ENCODE data around the gene ARMH3.

The ARMH3 gene

DNA sequence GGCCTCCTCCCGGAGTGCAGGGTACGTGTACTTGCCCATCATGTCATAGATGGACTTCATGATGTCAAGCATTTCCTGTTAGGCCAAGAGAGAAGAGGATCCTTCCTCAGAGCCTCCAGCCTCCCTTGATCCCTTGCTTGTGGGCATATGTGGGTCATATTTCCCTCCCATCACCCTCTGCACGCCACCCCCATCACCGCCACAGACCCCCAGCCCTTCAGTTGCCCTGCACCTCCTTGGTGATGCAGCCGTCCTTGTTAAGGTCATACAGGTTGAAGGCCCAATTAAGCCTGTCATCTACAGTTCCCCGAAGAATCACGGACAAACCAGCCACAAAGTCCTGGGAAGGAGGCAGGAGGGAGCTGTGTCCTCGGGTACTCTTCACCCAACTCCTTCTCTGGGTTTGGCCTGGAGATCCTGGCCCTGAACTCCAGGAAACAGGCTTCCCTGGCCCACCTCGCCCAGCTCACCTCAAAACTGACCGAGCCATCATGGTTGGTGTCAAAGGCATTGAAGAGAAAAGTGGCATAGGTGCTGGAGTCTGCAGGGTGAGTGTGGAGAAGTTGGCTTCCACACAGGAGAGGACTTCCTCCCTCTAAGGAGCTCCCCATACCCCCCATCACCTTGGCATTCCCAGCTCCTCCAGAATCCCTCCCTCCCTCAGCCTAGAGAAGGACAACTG lies 227.9 kb downstream of the ARMH3 start:
- no peak for DNase-seq

DNA sequence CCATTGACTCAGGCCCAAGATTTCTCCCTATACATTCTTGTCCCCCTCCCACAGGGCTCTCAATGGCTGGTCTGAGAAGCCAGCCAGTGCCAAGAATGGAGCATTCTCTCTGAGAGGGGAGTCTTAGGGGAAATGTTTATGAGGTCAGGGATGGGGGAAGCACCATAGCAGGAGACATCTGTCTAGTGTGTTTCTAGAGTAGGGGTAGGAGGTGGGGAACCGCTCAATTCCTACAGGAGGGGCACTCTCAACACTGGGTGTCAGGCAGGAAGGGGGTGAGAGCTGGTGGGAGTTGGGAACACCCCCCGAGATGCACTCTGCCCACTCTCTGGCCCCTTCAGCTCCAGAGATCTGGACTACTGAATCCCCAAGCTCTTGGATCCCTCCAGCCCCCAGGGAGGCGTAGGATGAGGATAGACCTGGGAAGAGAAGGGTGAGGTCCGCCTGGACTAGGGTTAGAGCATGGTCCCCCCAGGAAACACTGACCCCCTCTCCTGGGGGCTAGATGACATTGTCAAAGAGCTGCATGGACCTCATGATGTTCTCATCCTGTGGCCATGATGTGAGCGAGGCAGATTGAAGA lies 229.0 kb downstream of the ARMH3 start:
- DNase-seq: no peak

DNA sequence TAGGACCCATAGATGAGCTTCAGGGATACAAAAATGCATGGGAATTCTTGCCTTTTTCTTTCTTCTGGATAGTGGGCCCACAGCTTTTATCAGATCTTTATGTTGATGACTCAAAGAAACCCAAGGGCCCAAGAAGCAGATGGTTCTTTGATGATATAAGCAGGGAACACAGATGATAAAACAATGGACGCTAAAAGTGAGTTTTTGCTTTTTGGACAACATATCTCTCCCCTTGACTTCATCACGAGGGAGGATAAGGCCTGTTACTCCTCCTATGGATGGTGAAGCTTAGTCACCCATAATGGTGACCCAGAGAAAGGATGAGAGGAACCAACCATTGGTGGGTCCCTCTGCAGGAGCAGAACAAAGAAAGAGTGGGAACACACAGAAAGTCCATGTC lies 231.2 kb downstream of the ARMH3 start:
- DNase-seq: no peak

DNA sequence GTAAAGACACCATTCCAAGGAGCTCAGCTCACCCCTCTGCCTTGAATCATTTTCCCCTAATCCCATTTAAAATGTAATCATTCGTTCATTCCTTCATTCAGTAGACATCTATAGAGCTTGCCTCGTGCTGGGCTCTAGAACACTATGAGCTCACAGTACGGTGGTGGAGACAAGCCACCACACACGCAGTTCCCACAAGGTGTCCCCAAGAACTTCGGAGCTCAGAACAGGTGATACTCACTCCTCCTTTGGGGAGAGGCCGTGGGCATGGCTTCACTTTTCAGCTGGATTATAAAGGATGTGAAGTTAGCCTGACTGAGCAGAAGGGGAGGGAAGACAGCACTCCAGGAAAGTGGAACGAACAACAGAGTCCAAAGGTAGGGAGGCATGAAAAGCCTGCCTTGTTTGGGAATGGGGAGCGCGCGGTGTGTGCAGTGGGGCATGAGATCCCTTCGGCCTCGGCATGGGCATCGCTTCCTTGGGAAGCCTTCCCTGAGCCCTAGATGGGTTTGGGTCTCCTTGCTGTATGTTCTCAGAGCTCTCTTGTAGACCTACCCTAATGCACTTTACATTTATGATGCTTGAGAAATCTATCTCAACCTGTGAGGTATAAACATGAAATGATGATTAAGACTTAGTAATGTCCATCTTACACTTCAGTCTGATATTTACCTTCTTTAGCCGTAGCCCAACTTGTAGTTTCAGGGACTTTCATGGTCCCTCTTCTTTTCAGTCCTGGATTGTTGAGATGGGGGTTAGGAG lies 236.9 kb downstream of the ARMH3 start:
- no peak for DNase-seq

DNA sequence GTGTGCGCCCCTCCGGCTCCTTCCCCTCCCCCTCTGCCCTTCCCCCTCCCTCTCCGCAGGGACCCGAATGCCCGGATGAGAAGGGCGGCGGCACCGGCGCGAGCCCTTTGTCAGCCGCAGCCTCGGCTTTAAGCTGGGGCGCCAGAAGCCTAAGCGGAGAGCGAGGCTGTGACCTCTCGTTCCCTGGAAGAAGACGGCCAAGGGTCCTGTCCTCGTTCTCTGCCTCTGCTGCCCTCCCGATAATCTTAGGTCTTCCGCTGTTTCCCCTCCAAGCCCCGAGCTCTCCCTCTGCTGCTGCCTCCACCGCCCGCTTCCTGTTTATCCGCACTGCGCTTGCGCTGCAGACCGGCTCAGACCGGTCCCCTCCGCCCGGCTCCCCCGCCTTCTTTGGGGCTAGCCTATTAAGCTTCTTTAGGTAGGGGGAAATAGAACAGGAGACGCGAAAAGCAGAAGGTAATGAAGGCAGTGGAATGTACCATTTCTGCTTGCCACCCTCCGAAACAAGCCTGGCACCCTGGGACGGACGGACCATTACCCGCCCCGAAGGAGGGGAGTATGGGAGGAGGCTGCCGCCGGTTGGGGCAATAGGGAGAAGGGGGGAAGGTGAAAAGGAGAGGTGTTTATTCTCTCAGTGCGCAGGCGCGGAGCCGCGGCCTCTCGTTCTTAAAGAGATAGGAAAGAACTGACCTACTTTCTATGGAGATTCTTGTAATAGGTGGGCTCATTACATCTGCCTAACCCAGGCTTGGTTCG lies 237.7 kb downstream of the ARMH3 start, which contains the start of gene OGA:
Gene OGA (minus strand): TSS at position 326 of the 753 bp plus-strand sequence. CDS start 422 bp downstream, outside the sequence.
- DNase-seq: peak; percentile 98 to 100 (median 99)

DNA sequence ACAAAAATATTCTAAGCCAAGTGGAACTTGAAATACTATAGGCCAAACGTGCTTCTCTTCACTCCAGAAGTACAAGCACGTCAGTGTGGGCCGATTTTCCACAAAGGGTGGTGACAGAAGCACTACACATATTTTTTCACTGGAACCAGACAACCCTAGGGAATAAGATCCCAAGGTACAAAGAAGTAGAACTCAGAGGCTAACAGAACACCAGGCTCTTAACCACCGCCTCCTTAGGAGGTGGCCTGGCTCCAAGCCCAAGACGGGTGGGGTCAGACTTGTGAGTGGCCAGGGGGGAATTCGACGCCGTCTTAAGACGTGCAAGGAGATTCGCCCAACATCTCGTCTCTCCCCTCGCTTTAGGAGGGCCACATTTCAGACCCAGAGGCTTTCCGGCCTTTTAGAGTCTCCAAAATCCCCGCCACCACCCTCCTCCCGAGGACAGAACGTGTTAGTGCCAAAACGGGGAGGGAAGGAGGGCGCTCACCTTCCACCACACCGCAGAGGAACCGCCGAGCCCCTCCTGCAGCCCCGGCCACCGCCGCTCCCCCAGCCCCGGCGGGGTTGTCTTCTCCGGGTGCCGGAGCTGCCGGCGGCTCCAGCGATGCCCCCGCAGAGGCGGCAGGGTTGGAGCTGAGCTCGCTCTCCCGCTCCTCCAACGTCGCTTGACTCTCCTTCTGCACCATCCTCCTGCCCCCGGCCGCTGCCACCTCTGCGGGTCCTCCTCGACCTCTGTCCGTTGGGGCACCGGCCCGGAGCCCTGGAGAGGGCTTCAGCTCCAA lies 238.4 kb downstream of the ARMH3 start:
- peak in 3 of 6 experiments; percentile 33 to 48 (median 39) for DNase-seq

DNA sequence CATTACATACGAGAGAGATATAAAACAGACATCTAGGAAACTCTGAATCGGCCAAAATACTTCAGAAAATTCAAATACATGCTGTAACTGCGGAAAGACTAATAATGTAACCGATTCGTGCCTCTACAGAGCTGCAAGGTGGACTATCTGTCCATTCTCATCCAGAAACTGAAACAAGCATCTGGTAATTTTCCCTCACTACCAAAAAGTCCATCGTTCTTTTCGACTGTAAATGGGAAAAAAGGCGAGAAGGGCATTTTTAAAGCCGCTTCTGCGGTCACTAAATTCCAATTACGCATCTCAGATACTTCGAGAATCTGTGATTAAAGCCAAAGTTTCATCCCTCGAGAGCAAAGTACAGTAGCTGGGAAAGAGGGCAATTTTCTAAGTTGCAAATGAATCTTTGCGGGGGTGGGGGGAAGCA lies 239.0 kb downstream of the ARMH3 start:
- DNase-seq: no peak

DNA sequence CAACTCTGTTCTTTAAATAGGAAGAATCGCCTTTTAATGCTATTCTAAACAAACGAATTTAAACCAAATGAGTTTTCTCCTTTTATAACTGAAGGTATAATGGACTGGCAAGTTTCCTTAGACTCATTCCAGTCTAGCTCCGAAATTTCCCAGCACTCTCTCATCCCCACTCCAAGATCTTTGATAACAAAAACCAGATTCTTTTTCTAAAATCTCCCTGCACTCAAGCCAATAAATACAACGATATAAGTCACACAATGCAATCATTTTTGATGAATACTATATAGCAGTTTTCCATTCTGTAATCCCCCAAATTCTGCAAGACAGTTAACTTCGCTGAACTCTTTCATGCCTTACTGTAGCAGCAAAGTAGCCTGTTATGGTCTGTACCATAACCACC lies 239.6 kb downstream of the ARMH3 start:
- no peak for DNase-seq

DNA sequence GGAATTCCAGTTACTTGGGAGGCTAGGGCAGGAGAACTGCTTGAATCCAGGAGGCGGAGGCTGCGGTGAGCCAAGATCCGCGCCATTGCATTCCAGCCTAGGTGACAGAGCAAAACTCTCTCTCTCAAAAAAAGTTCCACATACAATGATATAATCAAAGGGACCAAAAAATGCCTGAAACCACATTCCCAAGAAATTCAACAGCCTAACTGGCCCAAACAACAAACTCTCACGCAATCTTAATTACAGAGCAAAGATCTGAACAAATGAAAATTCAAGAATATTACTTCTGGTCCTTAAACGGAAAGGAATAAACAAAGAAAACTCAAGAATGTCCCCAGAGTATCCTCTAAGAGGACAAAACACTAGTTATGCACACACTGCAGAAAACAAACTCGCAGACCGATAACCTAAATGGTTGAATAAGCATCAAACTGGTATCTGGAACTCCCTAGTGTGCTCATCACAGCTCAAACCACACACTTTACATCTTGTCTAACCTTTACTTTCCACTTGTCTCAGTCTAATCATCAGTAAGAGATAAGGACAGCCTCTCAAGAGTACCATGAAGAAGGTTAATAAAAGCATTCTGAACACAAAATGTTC lies 241.4 kb downstream of the ARMH3 start:
- DNase-seq: peak in 1 of 6 experiments; percentile 14

DNA sequence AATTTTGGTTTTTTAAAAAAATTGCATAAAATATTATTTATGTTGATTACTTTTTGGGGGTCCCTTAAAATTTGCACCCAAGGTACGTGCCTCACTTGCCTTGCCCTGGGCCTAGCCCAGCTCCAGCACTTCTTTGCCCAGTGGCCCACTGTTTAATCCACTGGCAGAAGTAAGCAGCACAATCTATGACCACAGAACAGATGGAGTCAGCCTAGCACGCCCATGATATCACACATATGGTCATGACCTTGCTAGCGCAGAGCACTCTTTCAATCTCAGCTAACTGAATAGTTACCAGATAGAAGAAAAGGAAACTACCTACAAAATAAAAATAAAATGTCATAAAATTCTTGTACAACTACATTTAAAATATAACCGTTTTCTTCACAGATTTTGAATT lies 243.4 kb downstream of the ARMH3 start:
- no peak for DNase-seq

DNA sequence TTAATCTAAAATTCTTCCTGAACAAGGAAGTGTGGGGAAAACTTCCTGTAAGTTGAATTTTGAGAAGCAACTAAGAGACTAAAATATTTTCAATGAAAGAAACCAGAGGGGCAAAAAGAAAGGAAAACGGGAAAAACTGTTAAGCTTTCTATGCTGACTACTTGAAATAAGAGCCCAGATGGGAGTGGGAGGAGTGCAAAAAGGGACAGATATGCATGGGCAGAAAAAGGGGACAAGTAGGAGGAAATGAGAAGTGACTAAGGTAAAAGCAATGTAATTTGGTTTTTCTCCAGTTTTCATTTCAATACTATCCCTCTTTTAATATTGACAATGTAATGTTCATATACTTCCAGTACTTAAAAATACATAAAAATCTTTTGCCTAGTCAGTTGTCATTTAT lies 248.8 kb downstream of the ARMH3 start:
- no peak for DNase-seq

DNA sequence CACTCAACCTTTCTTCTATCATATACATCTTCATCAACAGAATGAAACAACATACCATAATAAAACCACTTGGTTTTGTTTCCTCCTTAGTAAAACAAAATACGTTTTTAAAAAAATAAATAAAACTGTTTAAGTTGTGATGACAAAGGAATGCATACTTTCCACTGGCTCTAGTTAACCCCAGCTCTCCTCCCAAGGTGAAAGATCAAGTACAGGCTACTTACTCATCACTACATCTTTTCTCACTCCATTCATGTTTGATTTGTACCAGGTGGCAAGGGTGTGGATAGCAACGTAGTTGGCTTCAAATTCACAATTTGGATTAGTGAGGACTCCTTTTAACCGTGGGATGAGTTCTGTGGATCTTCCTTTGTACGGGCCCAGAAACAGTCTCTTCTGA lies 252.5 kb downstream of the ARMH3 start:
- no peak for DNase-seq

DNA sequence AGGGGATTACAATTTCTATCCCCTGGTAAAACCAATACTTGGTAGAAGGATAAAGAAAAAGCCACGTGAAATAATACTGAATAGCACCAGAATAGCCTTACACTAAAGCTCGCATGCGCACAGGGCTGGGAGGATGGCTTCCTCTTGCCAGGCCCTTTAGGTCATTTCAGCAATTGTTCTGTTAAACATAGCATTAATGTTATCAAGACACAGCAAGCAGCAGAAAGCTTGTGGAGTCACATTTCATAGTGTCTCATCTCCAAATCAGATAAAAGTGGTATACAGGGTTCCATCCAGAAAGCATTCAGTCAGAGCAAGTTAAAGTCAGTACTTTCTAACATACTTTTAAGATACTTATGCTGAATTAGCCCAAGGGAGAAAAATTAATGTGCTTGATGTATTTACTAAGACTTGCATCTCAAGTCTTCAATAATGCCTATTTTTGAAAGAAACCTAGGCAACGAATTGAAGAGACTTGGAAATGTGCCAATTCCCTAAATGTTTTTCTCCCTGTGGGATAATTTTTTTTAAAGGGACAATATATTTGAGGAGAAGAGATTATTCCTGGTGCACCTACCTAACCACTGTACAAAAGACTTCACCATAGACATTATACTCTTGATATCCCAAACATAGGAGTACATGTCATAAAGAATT lies 258.4 kb downstream of the ARMH3 start:
- no peak for DNase-seq
